B cell (primary cell): ENCODE results near the gene COMMD1. TPM values are rescaled to one million over a fixed set of nuclear protein-coding genes. Genes with fewer than 3 reads are reported as not detected.

Experiments
- ATAC-seq: fragments of 200-7000 bp; cut with Tn5 transposase; one replicate; pipeline ENCODE4 v1.10.0; 2021; ENCODE audit warnings: low read depth, mild to moderate bottlenecking, moderate number of reproducible peaks, moderate library complexity
- CTCF ChIA-PET: fragments of 350-600 bp; sonication (Branson Sonifier 250); formaldehyde crosslinking; loops from one replicate; lab custom pipeline; 2021; ENCODE audit warnings: antibody characterized with exemption, inconsistent platforms; lab: Charles Lee
- POLR2A ChIA-PET: fragments of 350-600 bp; sonication (Branson Sonifier 250); formaldehyde crosslinking; loops from one replicate; lab custom pipeline; 2021; ENCODE audit warnings: antibody characterized with exemption; lab: Charles Lee
- DNase-seq: peaks from one replicate; pipeline ENCODE4 v3.0.0; 2013
- H2AFZ ChIP-seq: 2 replicates; pipeline ENCODE4 v1.6.1; 2012; ENCODE audit warnings: mild to moderate bottlenecking, low read depth, low read length; ENCODE audit not compliant: insufficient read depth, poor library complexity, severe bottlenecking
- H3K27ac ChIP-seq, 2 donors: 1 replicate in 1 of 2; 2 replicates in 1 of 2; pipeline ENCODE4 v1.5.1; 2012 to 2013; ENCODE audit warnings: low read length in 2 of 2, mild to moderate bottlenecking in 2 of 2, moderate library complexity in 1 of 2
- H3K27me3 ChIP-seq, 4 experiments: fragments of 200-600 bp in 1 of 4; sonication (generic) in 1 of 4; replicated peaks in 1 of 4; 1 replicate in 2 of 4; 2 replicates in 2 of 4; pipeline versions ENCODE4 v1.6.1 to v1.7.0; 2013 to 2016; ENCODE audit warnings: low read length in 3 of 4, mild to moderate bottlenecking in 2 of 4, mixed read lengths in 1 of 4, moderate library complexity in 1 of 4; ENCODE audit not compliant: insufficient read depth in 4 of 4, control insufficient read depth in 3 of 4; ENCODE audit errors: control extremely low read depth in 1 of 4
- H3K36me3 ChIP-seq, 2 experiments: replicated peaks in 1 of 2; 1 replicate in 1 of 2; 2 replicates in 1 of 2; pipeline versions ENCODE4 v1.6.1 to v1.7.1; 2013; ENCODE audit warnings: low read length in 1 of 2; ENCODE audit not compliant: insufficient read depth in 2 of 2, control insufficient read depth in 1 of 2; ENCODE audit errors: control extremely low read depth in 1 of 2, extremely low read depth in 1 of 2
- H3K4me1 ChIP-seq, 2 donors: fragments of 200-600 bp in 1 of 2; sonication (generic) in 1 of 2; 1 replicate in 1 of 2; 2 replicates in 1 of 2; pipeline versions ENCODE4 v1.5.1 to v1.6.1; 2013 to 2017; ENCODE audit warnings: low read length in 2 of 2; ENCODE audit not compliant: control insufficient read depth in 2 of 2, insufficient read depth in 2 of 2
- H3K4me2 ChIP-seq: replicated peaks from 2 replicates; pipeline ENCODE3; 2012; ENCODE audit warnings: mild to moderate bottlenecking, low read depth, low read length; ENCODE audit not compliant: poor library complexity, severe bottlenecking
- H3K4me3 ChIP-seq, 5 experiments: fragments of 200-600 bp in 1 of 5; sonication (generic) in 1 of 5; 1 replicate in 3 of 5; 2 replicates in 2 of 5; pipeline versions ENCODE4 v1.5.1 to v1.7.0; 2011 to 2016; ENCODE audit warnings: low read length in 4 of 5, mild to moderate bottlenecking in 4 of 5, low read depth in 2 of 5, control low read depth in 1 of 5, moderate library complexity in 1 of 5; ENCODE audit not compliant: insufficient read depth in 1 of 5; ENCODE audit errors: control extremely low read depth in 1 of 5, extremely low read depth in 1 of 5
- H3K79me2 ChIP-seq: fragments of 200-600 bp; sonication (generic); one replicate; pipeline ENCODE4 v1.6.0; 2016; ENCODE audit warnings: low read length; ENCODE audit not compliant: control insufficient read depth, insufficient read depth
- H3K9ac ChIP-seq: fragments of 200-600 bp; sonication (generic); 2 replicates; pipeline ENCODE4 v1.6.1; 2017; ENCODE audit warnings: mild to moderate bottlenecking, low read length, moderate library complexity
- H3K9me3 ChIP-seq, 3 donors: one replicate each; pipeline versions ENCODE4 v1.6.1 to v1.7.1; 2013; ENCODE audit warnings: low read length in 2 of 3; ENCODE audit not compliant: control insufficient read depth in 2 of 3, insufficient read depth in 1 of 3; ENCODE audit errors: control extremely low read depth in 1 of 3
- H4K20me1 ChIP-seq: 2 replicates; pipeline ENCODE4 v1.6.0; 2012; ENCODE audit warnings: mild to moderate bottlenecking, low read length; ENCODE audit not compliant: insufficient read depth, control insufficient read depth, poor library complexity, severe bottlenecking
- H3K27ac Mint-ChIP-seq: one replicate; pipeline ENCODE4 v1.8.0; 2021; ENCODE audit warnings: mixed read lengths
- H3K27me3 Mint-ChIP-seq: one replicate; pipeline ENCODE4 v1.8.0; 2021; ENCODE audit warnings: mixed read lengths
- H3K4me1 Mint-ChIP-seq: one replicate; pipeline ENCODE4 v1.8.0; 2021; ENCODE audit warnings: mixed read lengths
- H3K4me3 Mint-ChIP-seq: one replicate; pipeline ENCODE4 v1.8.0; 2021; ENCODE audit warnings: mixed read lengths
- H3K9me3 Mint-ChIP-seq: one replicate; pipeline ENCODE4 v1.8.0; 2022; ENCODE audit warnings: mixed read lengths; ENCODE audit not compliant: insufficient read depth
- CTCF ChIP-seq: fragments of 200-600 bp; IDR thresholded peaks from one replicate; pipeline ENCODE4 v1.8.0; 2022; ENCODE audit warnings: antibody characterized with exemption, mild to moderate bottlenecking
- EZH2 ChIP-seq: IDR thresholded peaks from 2 replicates; pipeline ENCODE4 v1.6.1; 2012; ENCODE audit warnings: borderline replicate concordance, low read depth, mild to moderate bottlenecking, moderate library complexity, low read length; ENCODE audit not compliant: insufficient read depth, poor library complexity, severe bottlenecking
- WGBS: methylation state at CpG from one replicate; pipeline ENCODE4 v1.1.5; 2013; ENCODE audit warnings: missing lambda C conversion rate; ENCODE audit not compliant: insufficient coverage; 5-methylcytosine and 5-hydroxymethylcytosine counted together
- intact Hi-C: fragments of 100-400 bp; cut with micrococcal nuclease; formaldehyde crosslinking; loops from one replicate; pipeline ENCODE4 v1.10.0; 2022
- polyA plus RNA-seq: library from polyadenylated mRNA; depleted of rRNA; stranded (reverse); fragments of >200 nt; gene quantifications from 2 replicates; pipeline ENCODE4 v1.2.3, GENCODE V29; 2012
- total RNA-seq, 2 donors: library from RNA; stranded (reverse); fragments of 120-200 nt in 1 of 2; gene quantifications; 1 replicate in 1 of 2; 2 replicates in 1 of 2; pipeline versions ENCODE4 v1.2.3 to v1.2.4, GENCODE V29; 2013 to 2022

The COMMD1 gene
- total and polyA plus RNA-seq, 2 donors (not counting 1 experiment from before 2014, with no cell fraction given) = 20.6 to 25.1 TPM

- Histone ChIP-seq H3K4me1 (peaks cover 11 to 25% of the 10 kb centered on the region in 2 donors), H3K9ac (peak overlapping the region; percentile 94), H3K4me3 (peak overlapping the region; percentile 79 to 92 (median 89)), H3K27ac (peak overlapping the region; percentile 95 to 96), H3K9me3 (no peaks in the 10 kb centered on the region), H3K4me2 (peak overlapping the region; percentile 64), H3K27me3 (no peaks in the 10 kb centered on the region), H4K20me1 (peaks cover 19% of the 10 kb centered on the region), H2AFZ (peak overlapping the region; percentile 87), H3K36me3 (peaks cover 2 to 25% of the 10 kb centered on the region in 2 experiments), H3K79me2 (peaks cover 31% of the 10 kb centered on the region)
- no peak for TF ChIP-seq CTCF
- no peak for TF ChIP-seq EZH2
- DNase-seq (no peak), ATAC-seq (no peak)
- intact Hi-C loops = loop anchor here (1.0 to 10.0 kb wide), 8 partner anchors 18 to 1133 kb away; partner anchors contain the start of genes COMMD1, EHBP1, FAM161A and PAPOLG
- no peaks in the 10 kb centered on the region for H3K27me3 Mint-ChIP-seq
- CTCF ChIA-PET = interaction anchor here (1.0 kb wide), 1 partner anchor 16 kb away, joined by 3 read pairs; no protein-coding TSS in a partner anchor
- 0% methylated on average over 12 of the region's 18 CpGs for WGBS
- no peaks in the 10 kb centered on the region for H3K9me3 Mint-ChIP-seq
- H3K4me3 Mint-ChIP-seq = peak overlapping the region; percentile 100
- POLR2A ChIA-PET = interaction anchor here (0.5 kb wide), 1 partner anchor 55 kb away, joined by 3 read pairs; no protein-coding TSS in a partner anchor
- H3K27ac Mint-ChIP-seq = peak overlapping the region; percentile 100
- H3K4me1 Mint-ChIP-seq = peaks cover 32% of the 10 kb centered on the region
Observed at GRCh38 chr2:61887717-61888266, 17.7 kb upstream of the COMMD1 start.
